ENCODE measurements around the gene RNF43.
A peak's percentile ranks its signal among the peaks of the same experiment; 100 is the strongest.

The RNF43 gene

DNA sequence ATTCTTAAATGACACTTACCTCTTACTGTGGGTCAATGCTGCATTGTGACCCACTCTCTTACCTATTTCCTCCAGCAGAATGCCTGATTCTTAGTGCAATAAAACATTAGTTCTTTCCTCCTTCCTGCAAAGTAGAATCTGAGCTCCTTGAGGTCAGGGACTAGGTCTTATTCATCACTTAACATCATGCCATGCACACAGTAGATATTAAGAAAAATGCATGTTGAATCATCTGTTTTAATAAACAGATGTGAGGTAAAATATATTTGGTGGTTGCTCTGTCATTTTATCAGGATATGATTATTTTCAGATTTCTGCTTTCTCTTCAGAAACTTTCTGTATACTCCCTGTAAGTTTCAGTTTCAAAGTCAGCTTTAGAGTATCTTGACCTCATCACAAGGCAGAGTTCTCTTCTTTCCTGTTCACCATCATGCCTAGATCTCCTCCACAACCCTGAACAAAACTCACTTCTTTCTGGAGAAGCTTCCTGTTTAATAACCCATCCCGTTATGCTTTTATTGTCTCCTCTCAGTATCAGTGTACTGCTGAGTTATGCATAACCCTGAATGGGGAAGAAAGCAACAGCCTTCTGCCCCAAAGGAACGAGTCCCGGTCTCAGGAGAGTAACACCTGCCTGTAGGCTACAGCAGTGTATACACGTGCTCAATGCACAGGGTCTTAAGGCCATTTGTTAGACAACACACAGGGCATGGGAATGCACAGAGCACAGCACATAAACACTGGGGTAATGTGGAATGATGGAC, 35.0 kb downstream of the RNF43 start:
- peaks cover 55% of the 10 kb centered on the region for H3K4me1 Mint-ChIP-seq
- no peaks in the 10 kb centered on the region for H3K9me3 Mint-ChIP-seq
- no peak for DNase-seq
- H3K4me3 Mint-ChIP-seq = no peak overlapping the region
- H3K36me3 Mint-ChIP-seq = no peaks in the 10 kb centered on the region
- CTCF ChIA-PET = interaction anchor here (0.8 to 1.8 kb wide), 3 partner anchors 30 to 77 kb away, joined by 3 to 6 read pairs (median 3); partner anchors contain the start of genes RNF43 and SUPT4H1
- peak overlapping the region; percentile 85 for H3K27ac Mint-ChIP-seq
- no peaks in the 10 kb centered on the region for H3K27me3 Mint-ChIP-seq

DNA sequence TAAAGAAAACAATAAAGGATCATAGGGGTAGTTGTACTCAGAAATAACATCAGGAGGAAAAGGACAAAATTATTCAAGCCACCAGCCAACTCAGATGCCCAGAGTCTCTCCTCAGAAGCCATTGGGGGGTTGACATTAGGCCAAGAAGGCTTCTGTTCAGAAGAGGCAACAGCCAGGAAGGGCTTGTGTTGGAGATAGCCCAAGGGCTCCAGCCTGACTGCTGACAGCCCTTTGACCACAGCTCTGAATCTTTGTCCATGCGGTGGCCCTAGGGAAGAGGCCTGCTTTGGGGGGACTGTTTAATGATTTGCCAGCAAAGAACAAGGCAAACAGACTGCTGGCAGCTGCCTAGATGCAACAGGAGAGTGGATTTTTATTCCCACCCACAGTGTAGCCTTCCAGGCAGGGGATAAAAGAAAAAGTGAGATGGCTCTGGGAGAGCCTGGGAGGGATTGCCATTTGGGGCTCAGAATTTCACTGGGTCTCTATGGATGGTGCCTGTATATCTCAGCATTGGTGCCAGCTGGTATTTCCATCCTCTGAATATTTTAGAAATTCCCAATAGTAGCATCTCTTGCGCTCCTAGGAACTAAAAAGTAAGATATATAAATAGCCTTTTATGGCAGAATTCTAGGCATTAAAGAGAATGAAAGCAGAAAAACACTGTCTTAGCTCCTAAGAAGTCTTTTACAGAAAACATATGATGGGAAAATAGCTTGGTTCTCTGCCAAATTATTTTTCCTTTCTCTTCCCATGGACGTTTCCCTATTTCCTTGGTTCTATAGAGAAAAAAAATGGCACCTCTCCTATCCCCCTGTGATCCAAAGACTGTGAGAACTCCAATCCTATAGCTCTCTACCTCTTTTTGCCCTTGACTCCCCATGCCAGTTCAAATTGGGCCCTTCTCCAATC, 36.0 kb downstream of the RNF43 start:
- CTCF ChIA-PET = interaction anchor here (0.8 to 1.8 kb wide), 3 partner anchors 30 to 76 kb away, joined by 3 to 6 read pairs (median 3); partner anchors contain the start of genes RNF43 and SUPT4H1
- no peak overlapping the region for H3K4me3 Mint-ChIP-seq
- no peak for DNase-seq
- no peaks in the 10 kb centered on the region for H3K27me3 Mint-ChIP-seq
- no peaks in the 10 kb centered on the region for H3K36me3 Mint-ChIP-seq
- peaks cover 57% of the 10 kb centered on the region for H3K4me1 Mint-ChIP-seq
- H3K9me3 Mint-ChIP-seq = no peaks in the 10 kb centered on the region
- H3K27ac Mint-ChIP-seq = peak overlapping the region; percentile 85

DNA sequence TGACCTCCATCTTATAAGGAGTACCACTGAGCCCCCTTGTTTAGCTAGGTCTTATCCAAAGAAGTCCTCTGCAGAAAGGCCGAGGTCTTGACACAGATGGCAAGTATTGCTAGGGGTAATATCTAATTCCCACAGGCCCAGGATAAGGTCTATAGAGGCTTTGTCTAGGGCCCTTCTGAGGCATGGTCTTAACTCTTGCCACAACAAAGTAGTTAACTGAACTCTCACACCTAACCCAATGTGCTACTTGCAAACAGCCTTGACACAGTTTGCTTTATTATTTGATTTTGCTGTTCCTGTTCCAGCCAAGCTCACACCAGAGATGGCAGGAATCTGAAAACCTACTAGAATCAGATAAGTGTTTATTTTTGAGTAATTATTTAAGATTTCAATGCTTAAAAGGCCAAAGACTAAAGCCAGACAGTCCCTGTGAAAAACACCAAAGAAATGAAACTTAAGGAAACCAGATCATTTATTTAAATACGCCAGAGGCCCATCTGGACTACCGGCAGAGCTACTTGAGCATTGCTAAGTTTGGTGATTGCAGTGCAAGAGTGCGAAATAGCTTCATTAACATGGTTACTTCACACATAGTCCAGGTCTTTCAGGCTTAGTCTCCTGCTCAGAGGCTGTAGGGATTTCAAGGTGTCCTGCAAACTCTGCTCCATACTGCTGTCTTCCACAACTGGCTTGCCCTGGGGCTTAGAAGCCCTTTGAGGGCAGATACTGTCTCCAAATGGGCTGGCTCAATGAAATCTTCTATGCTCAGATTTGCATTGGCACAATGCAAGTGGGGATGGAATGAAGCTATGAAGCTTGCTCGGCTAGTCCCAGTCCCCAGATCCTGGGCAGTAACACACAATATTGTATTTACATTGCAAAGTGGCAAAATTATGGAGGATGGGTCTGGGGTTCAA, 36.9 kb downstream of the RNF43 start:
- Mint-ChIP-seq H3K27ac (no peak overlapping the region), H3K36me3 (no peaks in the 10 kb centered on the region), H3K27me3 (peaks cover 4% of the 10 kb centered on the region), H3K9me3 (no peaks in the 10 kb centered on the region), H3K4me1 (peaks cover 57% of the 10 kb centered on the region), H3K4me3 (no peak overlapping the region)
- no peak for DNase-seq
- CTCF ChIA-PET = interaction anchor here (1.3 to 2.3 kb wide), 5 partner anchors 14 to 76 kb away, joined by 3 to 7 read pairs (median 6); partner anchors contain the start of gene RNF43

DNA sequence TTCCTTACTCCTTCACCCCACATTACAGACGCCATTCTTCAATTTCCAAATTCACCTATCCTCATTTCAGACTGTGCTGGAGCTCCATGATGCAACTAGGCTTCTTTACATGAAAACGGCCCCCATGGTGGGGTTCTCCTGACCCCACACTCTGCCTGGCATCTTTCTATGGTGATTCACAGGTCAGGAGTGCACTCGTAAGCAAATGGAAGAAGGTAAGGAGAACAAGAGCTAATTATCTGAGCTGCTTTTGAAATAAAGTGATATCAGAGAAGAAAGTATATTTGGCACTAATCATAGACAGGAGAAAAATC, 37.9 kb downstream of the RNF43 start:
- Mint-ChIP-seq H3K27ac (peak overlapping the region; percentile 21), H3K9me3 (no peaks in the 10 kb centered on the region), H3K4me3 (no peak overlapping the region), H3K4me1 (peaks cover 57% of the 10 kb centered on the region), H3K36me3 (no peaks in the 10 kb centered on the region), H3K27me3 (peaks cover 4% of the 10 kb centered on the region)
- no peak for DNase-seq
- CTCF ChIA-PET = interaction anchor here (1.3 to 2.3 kb wide), 4 partner anchors 13 to 75 kb away, joined by 3 to 7 read pairs (median 6); partner anchors contain the start of gene RNF43

DNA sequence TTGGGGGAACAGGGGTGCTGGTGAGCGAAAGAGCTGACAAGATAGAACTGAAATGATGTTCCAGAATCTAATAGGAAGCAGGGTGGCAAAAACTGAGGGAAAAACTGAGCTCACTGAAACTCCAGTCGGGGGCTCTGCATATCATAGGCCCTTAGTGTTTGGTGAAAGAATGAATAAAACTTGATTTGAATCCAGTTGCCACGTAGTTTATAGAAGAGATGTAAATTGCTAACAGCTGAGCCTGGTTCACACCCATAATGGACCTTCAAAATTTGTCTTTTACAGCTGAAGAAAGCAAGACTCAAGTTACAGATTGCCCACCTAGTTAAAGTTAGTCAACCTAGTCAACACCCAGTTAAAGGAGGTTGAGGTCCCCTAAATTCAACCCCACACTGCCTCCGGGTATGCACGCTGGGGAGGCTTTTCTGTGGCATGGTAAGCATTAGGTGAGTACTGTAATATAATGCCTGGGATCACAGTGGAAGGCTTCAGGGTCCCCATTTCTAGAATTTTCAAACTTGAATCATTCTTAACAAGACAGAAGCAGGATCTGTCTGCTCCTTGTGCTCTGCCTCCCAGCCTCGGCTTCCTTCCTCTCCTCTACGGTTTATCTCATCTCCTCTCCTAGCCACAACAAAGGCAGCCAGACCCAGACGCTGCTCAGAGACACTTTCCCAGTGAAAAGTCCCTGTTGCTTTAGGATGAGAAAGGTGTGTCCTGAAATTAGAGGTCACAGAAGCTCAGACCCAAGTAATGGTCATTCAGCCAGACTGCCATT, 38.4 kb downstream of the RNF43 start:
- CTCF ChIA-PET = interaction anchor here (1.3 to 2.3 kb wide), 4 partner anchors 13 to 74 kb away, joined by 3 to 7 read pairs (median 6); partner anchors contain the start of gene RNF43
- H3K27ac Mint-ChIP-seq = peak overlapping the region; percentile 21
- no peaks in the 10 kb centered on the region for H3K36me3 Mint-ChIP-seq
- H3K4me3 Mint-ChIP-seq = no peak overlapping the region
- DNase-seq = peak; percentile 35
- H3K4me1 Mint-ChIP-seq = peaks cover 57% of the 10 kb centered on the region
- H3K9me3 Mint-ChIP-seq = no peaks in the 10 kb centered on the region
- H3K27me3 Mint-ChIP-seq = peaks cover 4% of the 10 kb centered on the region

DNA sequence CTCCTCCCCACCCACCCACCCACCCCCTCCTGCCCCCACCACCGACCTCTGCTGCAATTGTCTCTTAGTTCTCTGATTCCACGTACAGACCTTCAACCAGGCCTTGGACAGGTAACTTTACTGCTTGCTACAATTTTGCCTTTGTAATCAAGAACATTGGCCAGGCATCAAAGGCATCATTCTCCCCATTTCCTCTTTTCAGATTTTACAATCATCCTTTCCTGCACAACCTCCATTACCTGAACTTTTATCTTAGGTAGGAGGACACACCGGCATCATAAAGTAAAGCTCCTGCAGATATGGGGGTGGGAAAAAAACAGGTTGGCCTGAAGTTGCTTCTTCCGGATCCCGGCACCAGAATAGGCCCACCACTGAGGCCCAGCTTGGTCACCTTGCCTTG, 39.7 kb downstream of the RNF43 start:
- Mint-ChIP-seq H3K4me3 (no peak overlapping the region), H3K9me3 (no peaks in the 10 kb centered on the region), H3K4me1 (peaks cover 49% of the 10 kb centered on the region), H3K36me3 (no peaks in the 10 kb centered on the region), H3K27me3 (peaks cover 4% of the 10 kb centered on the region), H3K27ac (no peak overlapping the region)
- no peak for DNase-seq
- CTCF ChIA-PET = interaction anchor here (0.9 to 2.3 kb wide), 3 partner anchors 15 to 128 kb away, joined by 3 to 6 read pairs (median 3); no protein-coding TSS in a partner anchor

DNA sequence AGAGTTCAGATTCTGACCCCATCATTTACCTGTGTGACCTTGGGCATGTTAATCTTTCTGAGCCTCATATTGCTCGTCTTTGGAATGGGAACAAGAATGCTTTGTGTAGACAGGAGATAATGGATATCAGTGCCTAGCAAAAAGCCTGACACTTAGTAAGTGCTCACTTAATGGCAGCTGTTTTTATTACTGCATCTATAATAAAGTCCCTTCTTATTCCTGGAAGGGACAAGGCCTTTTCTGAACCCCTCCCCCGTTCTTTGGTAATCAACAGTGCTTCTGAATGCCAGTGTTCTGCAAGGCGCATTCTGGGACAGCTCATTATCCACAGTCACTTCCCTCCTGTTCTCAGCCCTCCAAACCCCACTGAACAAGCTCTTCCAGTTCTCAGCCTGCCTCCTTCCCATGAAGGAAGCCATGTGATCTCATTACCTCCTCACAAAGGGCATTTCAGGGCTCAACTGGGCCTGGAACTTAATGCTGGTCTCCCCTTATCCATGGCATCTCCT, 40.2 kb downstream of the RNF43 start:
- DNase-seq = no peak
- Mint-ChIP-seq H3K36me3 (no peaks in the 10 kb centered on the region), H3K4me1 (peaks cover 43% of the 10 kb centered on the region), H3K4me3 (no peak overlapping the region), H3K9me3 (no peaks in the 10 kb centered on the region), H3K27ac (no peak overlapping the region), H3K27me3 (peaks cover 4% of the 10 kb centered on the region)
- CTCF ChIA-PET = interaction anchor here (0.9 to 1.2 kb wide), 3 partner anchors 16 to 127 kb away, joined by 3 to 4 read pairs (median 3); partner anchors contain the start of gene RNF43

DNA sequence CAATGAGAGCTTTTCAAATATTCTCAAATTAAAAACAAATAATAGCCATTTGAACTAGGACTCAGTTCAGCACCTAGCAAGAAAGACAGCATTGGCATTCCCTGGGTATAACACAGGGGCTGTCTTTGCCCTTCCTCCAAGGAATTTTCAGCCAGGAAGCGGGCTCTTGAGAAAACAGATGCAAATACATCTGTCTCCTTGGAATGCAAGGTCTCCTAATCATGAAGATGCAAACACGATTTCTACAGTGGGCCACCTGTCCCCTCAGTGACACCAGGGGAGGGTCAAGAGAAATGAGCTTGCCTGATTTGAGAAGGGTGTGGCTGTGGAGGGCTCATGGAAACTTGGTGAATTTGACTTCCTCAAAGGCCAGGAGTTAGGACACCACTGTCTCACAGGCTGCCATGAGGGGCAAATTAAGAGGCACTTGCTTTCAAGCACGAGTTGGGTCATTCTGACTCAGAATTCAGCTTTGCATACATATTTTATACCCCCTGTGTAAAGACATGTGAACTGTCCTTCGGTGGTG, 40.8 kb downstream of the RNF43 start:
- no peaks in the 10 kb centered on the region for H3K9me3 Mint-ChIP-seq
- H3K36me3 Mint-ChIP-seq = no peaks in the 10 kb centered on the region
- H3K4me3 Mint-ChIP-seq = no peak overlapping the region
- peaks cover 4% of the 10 kb centered on the region for H3K27me3 Mint-ChIP-seq
- DNase-seq = no peak
- peaks cover 38% of the 10 kb centered on the region for H3K4me1 Mint-ChIP-seq
- CTCF ChIA-PET = interaction anchor here (1.0 to 1.2 kb wide), 2 partner anchors 16 to 41 kb away, joined by 3 to 4 read pairs; partner anchors contain the start of gene RNF43
- no peak overlapping the region for H3K27ac Mint-ChIP-seq

DNA sequence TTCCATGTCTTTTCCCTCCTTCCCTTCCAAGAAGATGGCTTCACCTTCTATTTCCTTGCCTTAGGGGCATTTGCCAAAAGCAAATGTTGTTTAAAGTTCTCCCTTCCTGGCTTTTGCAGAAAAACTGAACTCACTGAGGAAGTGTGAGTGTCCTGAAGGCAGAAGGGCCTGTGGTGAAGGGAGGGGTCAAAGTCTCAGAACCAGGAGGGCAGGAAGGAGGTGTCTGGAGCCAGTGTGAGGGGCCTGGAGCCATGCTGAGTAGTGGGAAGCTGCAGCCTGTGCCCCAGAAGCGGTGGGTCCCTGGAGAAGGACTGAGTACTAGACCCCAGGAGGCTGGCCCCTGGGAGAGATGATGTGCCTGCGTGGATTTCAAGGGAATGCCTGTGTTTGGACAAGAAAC, 41.5 kb downstream of the RNF43 start:
- peaks cover 4% of the 10 kb centered on the region for H3K27me3 Mint-ChIP-seq
- H3K36me3 Mint-ChIP-seq = no peaks in the 10 kb centered on the region
- no peak overlapping the region for H3K27ac Mint-ChIP-seq
- H3K4me3 Mint-ChIP-seq = no peak overlapping the region
- no peaks in the 10 kb centered on the region for H3K9me3 Mint-ChIP-seq
- H3K4me1 Mint-ChIP-seq = peaks cover 31% of the 10 kb centered on the region
- no peak for DNase-seq
- CTCF ChIA-PET = no interaction called here

DNA sequence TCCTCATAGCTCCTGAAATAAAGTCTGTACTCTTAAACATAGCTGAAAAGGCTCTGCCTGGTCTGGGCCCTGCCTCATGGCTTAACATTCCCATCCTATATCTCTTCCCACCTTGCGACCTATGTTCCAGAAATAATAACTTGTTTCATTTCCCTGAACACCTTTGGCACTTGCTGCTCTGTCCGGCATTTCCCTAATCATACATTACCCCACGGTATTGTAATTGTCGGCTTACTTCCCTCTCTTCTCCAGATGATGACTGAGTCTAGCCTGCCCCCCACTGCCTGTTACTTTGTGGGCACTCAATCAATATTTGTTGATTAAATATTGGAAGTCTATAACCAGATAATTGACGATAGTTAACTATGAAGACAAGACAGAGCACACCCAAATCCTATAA, 42.1 kb downstream of the RNF43 start:
- CTCF ChIA-PET = no interaction called here
- Mint-ChIP-seq H3K9me3 (no peaks in the 10 kb centered on the region), H3K27ac (no peak overlapping the region), H3K36me3 (no peaks in the 10 kb centered on the region), H3K4me3 (no peak overlapping the region), H3K27me3 (peaks cover 4% of the 10 kb centered on the region), H3K4me1 (peaks cover 30% of the 10 kb centered on the region)
- DNase-seq = no peak

DNA sequence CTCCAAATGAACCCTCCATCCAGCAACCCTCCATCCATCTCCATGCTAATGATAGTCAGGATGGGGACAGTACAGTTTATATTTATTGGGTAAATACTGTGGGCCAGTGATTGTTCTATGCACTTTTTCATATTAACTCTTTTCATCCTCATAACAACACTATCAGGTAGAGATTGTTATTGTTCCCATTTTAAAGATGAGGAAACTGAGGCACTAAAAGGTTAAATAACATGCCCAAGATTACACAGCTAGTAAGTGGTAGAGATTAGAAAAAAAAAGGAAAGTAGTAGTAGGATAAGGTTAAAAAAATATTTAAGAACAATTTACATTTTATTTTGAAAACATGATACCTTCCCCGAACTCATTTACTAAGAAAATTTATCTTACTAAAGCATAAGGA, 43.4 kb downstream of the RNF43 start:
- Mint-ChIP-seq H3K4me1 (peaks cover 17% of the 10 kb centered on the region), H3K4me3 (no peak overlapping the region), H3K36me3 (no peaks in the 10 kb centered on the region), H3K27me3 (peaks cover 4% of the 10 kb centered on the region), H3K27ac (peak overlapping the region; percentile 46), H3K9me3 (no peaks in the 10 kb centered on the region)
- DNase-seq = no peak
- CTCF ChIA-PET = no interaction called here

DNA sequence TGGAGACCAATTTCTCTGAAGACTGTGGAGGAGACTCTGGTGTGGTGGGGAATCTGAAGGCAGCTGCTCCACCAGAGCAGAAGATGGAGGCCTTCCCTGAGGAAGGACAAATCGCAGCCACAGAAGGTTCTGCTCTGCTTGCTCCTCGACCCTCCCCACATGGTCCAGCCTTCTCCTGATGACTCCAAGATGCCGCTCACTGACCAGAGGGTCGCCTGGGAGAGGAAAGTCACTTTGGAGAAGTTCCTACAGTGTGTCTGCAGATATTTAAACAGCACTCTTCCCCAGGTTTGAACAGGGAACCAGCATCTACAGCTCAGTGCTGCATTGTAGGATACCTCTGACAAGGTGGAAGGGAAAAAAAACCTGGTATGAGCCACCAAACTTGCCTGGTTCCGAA, 44.3 kb downstream of the RNF43 start:
- Mint-ChIP-seq H3K4me1 (peaks cover 11% of the 10 kb centered on the region), H3K27ac (no peak overlapping the region), H3K27me3 (peaks cover 4% of the 10 kb centered on the region), H3K4me3 (no peak overlapping the region), H3K36me3 (no peaks in the 10 kb centered on the region), H3K9me3 (no peaks in the 10 kb centered on the region)
- CTCF ChIA-PET = interaction anchor here (1.5 kb wide), 1 partner anchor 44 kb away, joined by 7 read pairs; the partner anchor contains the start of gene RNF43
- no peak for DNase-seq
